Breast epithelium (tissue), 4 donors: ENCODE results near the gene PSME1. TPM values are rescaled to one million over a fixed set of nuclear protein-coding genes. Genes with fewer than 3 reads are reported as not detected.

ENCODE experiments used
- DNase-seq, 2 donors: peaks; one replicate each; pipeline ENCODE4 v3.0.0-alpha.2; 2019; ENCODE audit warnings: low spot score in 2 of 2
- H3K27ac ChIP-seq, 2 donors: fragments of 200-600 bp; sonication (generic) in 1 of 2; one replicate each; pipeline ENCODE4 v1.5.1; 2016 to 2019; ENCODE audit warnings: mild to moderate bottlenecking in 1 of 2
- H3K27me3 ChIP-seq, 2 donors: fragments of 200-600 bp; sonication (generic) in 1 of 2; one replicate each; pipeline versions ENCODE4 v1.5.1 to v1.6.0; 2017 to 2019; ENCODE audit warnings: control low read depth in 1 of 2, mild to moderate bottlenecking in 1 of 2
- H3K36me3 ChIP-seq: fragments of 200-600 bp; one replicate; pipeline ENCODE4 v1.5.1; 2019
- H3K4me1 ChIP-seq, 2 donors: fragments of 200-600 bp; sonication (generic); one replicate each; pipeline ENCODE4 v1.5.1; 2016 to 2019; ENCODE audit warnings: control low read depth in 1 of 2
- H3K4me3 ChIP-seq, 3 donors: fragments of 200-600 bp; sonication (generic); 1 replicate in 2 of 3; 2 replicates in 1 of 3; pipeline ENCODE4 v1.5.1; 2016 to 2019; ENCODE audit warnings: mild to moderate bottlenecking in 3 of 3, moderate library complexity in 2 of 3
- H3K9me3 ChIP-seq, 2 donors: fragments of 200-600 bp; sonication (generic) in 1 of 2; one replicate each; pipeline ENCODE4 v1.5.1; 2016 to 2019; ENCODE audit warnings: control low read depth in 1 of 2
- CTCF ChIP-seq, 3 donors: fragments of 450-650 bp; IDR thresholded peaks; one replicate each; pipeline ENCODE4 v1.5.1; 2016 to 2017; ENCODE audit warnings: antibody characterized with exemption in 3 of 3, mild to moderate bottlenecking in 3 of 3, moderate library complexity in 3 of 3
- POLR2A ChIP-seq: fragments of 450-650 bp; IDR thresholded peaks from one replicate; pipeline ENCODE4 v1.6.1; 2016; ENCODE audit warnings: antibody characterized with exemption, mild to moderate bottlenecking, moderate library complexity
- POLR2AphosphoS5 ChIP-seq, 3 donors: sonication (generic); formaldehyde crosslinking; IDR thresholded peaks; one replicate each; pipeline ENCODE4 v1.6.1; 2017; ENCODE audit warnings: antibody characterized with exemption in 3 of 3
- intact Hi-C: fragments of 100-400 bp; cut with DNase I; formaldehyde crosslinking; loops from one replicate; pipeline ENCODE4 v1.15.1; 2023; ENCODE audit warnings: low total_unique reads
- total RNA-seq, 3 donors: library from RNA; depleted of rRNA; stranded (reverse); fragments of >200 nt; gene quantifications; one replicate each; pipeline ENCODE4 v1.1.0, GENCODE V29; 2016

The PSME1 gene
- total RNA-seq, 3 donors from 2014 or later: 91.1 to 151 (median 135) TPM

DNA sequence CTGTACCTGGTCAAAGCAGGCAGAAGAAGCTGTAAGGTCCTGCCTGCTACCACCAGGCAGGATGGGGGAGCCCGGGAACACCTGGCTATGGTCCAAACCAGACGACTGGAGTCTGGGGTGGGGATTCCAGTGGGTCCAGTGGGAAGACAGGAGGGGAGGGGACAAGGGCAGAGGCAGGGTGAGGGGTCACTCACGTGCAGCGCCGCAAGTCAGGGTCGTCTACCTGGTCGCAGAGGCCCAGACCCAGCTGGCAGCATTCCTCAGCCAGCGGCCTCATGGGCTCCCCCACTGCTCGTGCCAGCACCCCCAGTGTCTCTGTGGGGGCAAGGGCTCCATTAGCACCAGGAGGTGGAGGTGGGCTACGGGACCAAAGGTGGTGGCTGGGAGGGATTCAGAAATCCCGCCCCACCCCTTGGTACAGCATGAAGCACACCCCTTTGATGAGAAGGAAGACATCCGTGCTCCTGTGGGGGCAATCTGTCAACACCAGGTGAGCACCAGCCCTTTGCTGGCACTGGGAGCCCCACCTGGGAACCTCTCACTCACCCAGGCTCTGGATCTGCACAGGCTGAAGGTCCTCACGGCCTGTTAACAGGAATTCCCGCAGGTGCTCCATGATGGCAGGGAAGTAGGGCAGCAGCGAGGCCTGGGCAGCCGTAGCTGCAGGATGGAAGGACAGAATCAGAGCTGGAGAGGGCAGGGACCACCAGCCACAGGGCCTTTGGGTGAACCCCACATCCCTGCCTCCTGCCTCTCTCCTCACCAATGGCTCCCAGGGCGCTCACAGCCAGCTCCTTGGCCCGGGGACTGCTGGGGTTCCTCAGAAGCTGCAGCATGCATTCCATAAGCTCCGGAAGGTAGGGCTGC is 48.3 kb downstream of the PSME1 start:
- DNase-seq: no peak
- peaks cover 5% of the 10 kb centered on the region for H3K36me3 ChIP-seq
- H3K9me3 ChIP-seq: no peaks in the 10 kb centered on the region
- H3K4me1 ChIP-seq: peaks cover 0 to 8% of the 10 kb centered on the region in 2 donors
- H3K4me3 ChIP-seq: no peak overlapping the region
- H3K27me3 ChIP-seq: no peaks in the 10 kb centered on the region
- no peak overlapping the region for H3K27ac ChIP-seq
- intact Hi-C loops: no loop called here
- TF ChIP-seq POLR2A (no peak), POLR2AphosphoS5 (IDR thresholded peaks at IDR 0.05) (no peak), CTCF (IDR thresholded peaks at IDR 0.05) (no peak)

DNA sequence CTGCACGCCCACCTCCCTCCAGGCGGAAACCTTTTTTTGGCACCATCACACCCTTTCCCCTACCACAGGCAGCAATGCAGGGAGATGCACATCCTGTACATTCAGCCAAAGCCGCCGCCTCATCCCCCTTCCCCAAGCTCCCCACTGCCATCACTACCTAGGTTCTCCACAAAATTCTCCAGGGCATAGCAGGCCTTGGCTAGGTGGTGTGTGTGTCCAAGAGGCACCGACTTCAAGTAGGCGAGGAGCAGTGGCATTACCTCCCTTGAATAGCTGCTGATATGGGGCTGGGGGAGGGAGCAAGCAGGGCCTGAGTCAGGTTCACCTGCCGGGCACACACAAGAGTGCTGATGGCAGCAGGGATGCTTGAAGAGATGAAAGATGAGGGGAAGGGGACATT is 49.0 kb downstream of the PSME1 start:
- intact Hi-C loops: no loop called here
- TF ChIP-seq POLR2A (no peak), POLR2AphosphoS5 (IDR thresholded peaks at IDR 0.05) (no peak), CTCF (IDR thresholded peaks at IDR 0.05) (no peak)
- Histone ChIP-seq H3K4me3 (no peak overlapping the region), H3K36me3 (peaks cover 5% of the 10 kb centered on the region), H3K9me3 (no peaks in the 10 kb centered on the region), H3K4me1 (peaks cover 0 to 8% of the 10 kb centered on the region in 2 donors), H3K27ac (no peak overlapping the region), H3K27me3 (no peaks in the 10 kb centered on the region)
- no peak for DNase-seq

GRCh38 chr14:24185741-24186140 is 49.7 kb downstream of the PSME1 start:
- intact Hi-C loops: no loop called here
- H3K4me3 ChIP-seq: no peak overlapping the region
- H3K27me3 ChIP-seq: no peaks in the 10 kb centered on the region
- no peak overlapping the region for H3K27ac ChIP-seq
- H3K36me3 ChIP-seq: peaks cover 5% of the 10 kb centered on the region
- H3K9me3 ChIP-seq: no peaks in the 10 kb centered on the region
- DNase-seq: no peak
- H3K4me1 ChIP-seq: peaks cover 0 to 8% of the 10 kb centered on the region in 2 donors
- no peak for TF ChIP-seq POLR2AphosphoS5 (IDR thresholded peaks at IDR 0.05)
- no peak for TF ChIP-seq CTCF (IDR thresholded peaks at IDR 0.05)
- TF ChIP-seq POLR2A: no peak

DNA sequence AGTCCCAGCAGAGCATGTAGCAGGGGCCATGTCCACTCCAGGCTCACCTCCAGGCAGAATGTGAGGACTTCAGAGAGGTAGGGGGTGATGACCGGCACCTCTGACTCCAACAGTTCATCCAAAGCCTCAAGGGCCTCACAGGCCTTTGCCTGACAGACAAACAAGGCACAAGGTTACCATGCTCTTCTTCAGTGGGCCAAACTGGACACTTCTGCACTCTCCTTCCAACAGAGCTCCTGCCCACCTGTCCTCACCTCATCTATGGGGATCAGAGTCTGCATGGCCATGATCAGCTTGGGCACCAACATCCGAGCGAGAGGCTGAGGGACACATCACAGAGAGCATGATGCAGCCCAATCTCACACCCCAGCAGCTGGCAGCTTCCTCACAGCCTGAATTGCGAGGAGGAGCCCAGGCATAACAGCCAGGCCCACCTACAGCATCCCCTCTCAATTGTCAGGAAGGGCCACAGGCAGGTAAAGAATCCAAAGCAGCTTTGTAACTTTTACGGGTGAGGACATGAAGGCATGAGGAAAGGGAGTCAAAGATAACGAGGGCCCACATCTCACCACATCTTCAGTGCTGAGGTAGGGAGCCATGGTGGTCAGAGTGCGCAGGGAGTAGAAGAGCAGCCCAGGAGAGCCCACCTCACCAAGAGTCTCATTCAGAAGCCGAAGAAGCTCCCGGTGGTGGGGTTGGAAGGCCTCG is 51.0 kb downstream of the PSME1 start:
- Histone ChIP-seq H3K27ac (peak overlapping the region in 1 of 2 donors; percentile 80), H3K9me3 (no peaks in the 10 kb centered on the region), H3K36me3 (peaks cover 5% of the 10 kb centered on the region), H3K4me1 (peaks cover 0 to 8% of the 10 kb centered on the region in 2 donors), H3K27me3 (no peaks in the 10 kb centered on the region), H3K4me3 (no peak overlapping the region)
- TF ChIP-seq POLR2AphosphoS5 (IDR thresholded peaks at IDR 0.05) (no peak), POLR2A (no peak), CTCF (IDR thresholded peaks at IDR 0.05) (no peak)
- DNase-seq: no peak
- intact Hi-C loops: no loop called here

DNA sequence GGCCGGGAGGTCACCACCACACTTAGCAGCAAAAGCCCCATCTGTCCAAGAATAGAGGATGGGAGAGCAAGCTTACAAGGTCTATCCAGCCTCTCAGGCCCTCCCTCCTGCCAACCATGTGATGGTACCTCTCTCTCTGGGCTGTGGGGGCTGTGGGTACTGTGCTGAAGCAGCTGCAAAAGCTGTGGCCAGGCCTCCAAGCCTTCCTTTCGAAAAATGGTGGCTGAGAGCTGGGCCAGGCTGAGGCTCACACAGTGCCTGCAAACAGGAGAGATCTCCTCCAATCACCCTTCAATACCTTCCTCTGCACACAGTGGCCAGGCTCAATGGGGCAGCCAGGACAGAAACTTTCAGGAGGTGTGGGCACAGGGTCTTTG is 51.5 kb downstream of the PSME1 start:
- intact Hi-C loops: no loop called here
- Histone ChIP-seq H3K4me3 (peak overlapping the region; percentile 68 to 79 (median 76)), H3K4me1 (peaks cover 0 to 8% of the 10 kb centered on the region in 2 donors), H3K9me3 (no peaks in the 10 kb centered on the region), H3K27me3 (no peaks in the 10 kb centered on the region), H3K36me3 (peaks cover 5% of the 10 kb centered on the region), H3K27ac (peak overlapping the region in 1 of 2 donors; percentile 80)
- TF ChIP-seq POLR2A: no peak
- TF ChIP-seq CTCF (IDR thresholded peaks at IDR 0.05): no peak
- no peak for TF ChIP-seq POLR2AphosphoS5 (IDR thresholded peaks at IDR 0.05)
- DNase-seq: no peak
